ENCODE measurements around the gene IGSF11.

Gene IGSF11

GRCh38 chr3:118936811-118937210 lies 97.8 kb downstream of the IGSF11 start:
- no peak for TF ChIP-seq FOXM1 (IDR thresholded peaks at IDR 0.05; ENCODE audit: borderline replicate concordance, low read depth)
- no peak for TF ChIP-seq EP300 (IDR thresholded peaks at IDR 0.05; ENCODE audit: borderline replicate concordance)
- no peak for TF ChIP-seq CREB1 (IDR thresholded peaks at IDR 0.05; ENCODE audit: low read depth)
- no peak for TF ChIP-seq REST (IDR thresholded peaks at IDR 0.05; ENCODE audit: low read depth)
- no peak for TF ChIP-seq MAX (IDR thresholded peaks at IDR 0.05)
- TF ChIP-seq TAF1 (IDR thresholded peaks at IDR 0.05; ENCODE audit: low read depth), result no peak
- no peak for TF ChIP-seq ZBTB7A (IDR thresholded peaks at IDR 0.05; ENCODE audit: low read depth)
- TF ChIP-seq CEBPB (IDR thresholded peaks at IDR 0.05), result no peak
- TF ChIP-seq RAD21 (IDR thresholded peaks at IDR 0.05; ENCODE audit: low read depth), result no peak

- TF ChIP-seq RAD21 (IDR thresholded peaks at IDR 0.05; ENCODE audit: low read depth) (no peak), MAX (IDR thresholded peaks at IDR 0.05) (no peak), EP300 (IDR thresholded peaks at IDR 0.05; ENCODE audit: borderline replicate concordance) (no peak), TEAD4 (IDR thresholded peaks at IDR 0.05) (no peak), NFIC (IDR thresholded peaks at IDR 0.05) (no peak)
These were observed 101.7 kb downstream of the IGSF11 start for GRCh38 chr3:118932822-118933558.

GRCh38 chr3:118931996-118932395 lies 102.7 kb downstream of the IGSF11 start:
- TF ChIP-seq NFIC (IDR thresholded peaks at IDR 0.05) (no peak), USF1 (IDR thresholded peaks at IDR 0.05) (no peak), EP300 (IDR thresholded peaks at IDR 0.05; ENCODE audit: borderline replicate concordance) (no peak), TAF1 (IDR thresholded peaks at IDR 0.05; ENCODE audit: low read depth) (no peak), EGR1 (IDR thresholded peaks at IDR 0.05) (no peak), CEBPB (IDR thresholded peaks at IDR 0.05) (no peak), TCF12 (IDR thresholded peaks at IDR 0.05; ENCODE audit: low read depth) (no peak), RAD21 (IDR thresholded peaks at IDR 0.05; ENCODE audit: low read depth) (no peak)

- no peak for TF ChIP-seq MAX (IDR thresholded peaks at IDR 0.05)
- TF ChIP-seq REST (IDR thresholded peaks at IDR 0.05; ENCODE audit: low read depth), result no peak
- TF ChIP-seq TEAD4 (IDR thresholded peaks at IDR 0.05), result no peak
- no peak for TF ChIP-seq EP300 (IDR thresholded peaks at IDR 0.05; ENCODE audit: borderline replicate concordance)
- no peak for TF ChIP-seq EGR1 (IDR thresholded peaks at IDR 0.05)
- TF ChIP-seq FOXM1 (IDR thresholded peaks at IDR 0.05; ENCODE audit: borderline replicate concordance, low read depth), result no peak
- no peak for TF ChIP-seq NFIC (IDR thresholded peaks at IDR 0.05)
- TF ChIP-seq YY1 (IDR thresholded peaks at IDR 0.05; ENCODE audit: low read depth), result no peak
- TF ChIP-seq CEBPB (IDR thresholded peaks at IDR 0.05), result no peak
- no peak for TF ChIP-seq TCF12 (IDR thresholded peaks at IDR 0.05; ENCODE audit: low read depth)
- TF ChIP-seq CREB1 (IDR thresholded peaks at IDR 0.05; ENCODE audit: low read depth), result no peak
- no peak for TF ChIP-seq TAF1 (IDR thresholded peaks at IDR 0.05; ENCODE audit: low read depth)
- TF ChIP-seq USF1 (IDR thresholded peaks at IDR 0.05), result no peak
- TF ChIP-seq RAD21 (IDR thresholded peaks at IDR 0.05; ENCODE audit: low read depth), result no peak
- no peak for TF ChIP-seq ZBTB7A (IDR thresholded peaks at IDR 0.05; ENCODE audit: low read depth)
These were observed 107.2 kb downstream of the IGSF11 start for GRCh38 chr3:118927449-118927848.

GRCh38 chr3:118912188-118912587 lies 122.5 kb downstream of the IGSF11 start:
- TF ChIP-seq TCF12 (IDR thresholded peaks at IDR 0.05; ENCODE audit: low read depth) (no peak), ZBTB7A (IDR thresholded peaks at IDR 0.05; ENCODE audit: low read depth) (no peak), REST (IDR thresholded peaks at IDR 0.05; ENCODE audit: low read depth) (no peak), CEBPB (IDR thresholded peaks at IDR 0.05) (no peak), EP300 (IDR thresholded peaks at IDR 0.05; ENCODE audit: borderline replicate concordance) (no peak), TAF1 (IDR thresholded peaks at IDR 0.05; ENCODE audit: low read depth) (no peak), CREB1 (IDR thresholded peaks at IDR 0.05; ENCODE audit: low read depth) (no peak), YY1 (IDR thresholded peaks at IDR 0.05; ENCODE audit: low read depth) (no peak), NFIC (IDR thresholded peaks at IDR 0.05) (no peak), FOXM1 (IDR thresholded peaks at IDR 0.05; ENCODE audit: borderline replicate concordance, low read depth) (no peak), USF1 (IDR thresholded peaks at IDR 0.05) (no peak), MAX (IDR thresholded peaks at IDR 0.05) (no peak), EGR1 (IDR thresholded peaks at IDR 0.05) (no peak), RAD21 (IDR thresholded peaks at IDR 0.05; ENCODE audit: low read depth) (no peak), TEAD4 (IDR thresholded peaks at IDR 0.05) (no peak)

Measured in Ishikawa (cell line).